GM08714 (cell line): ENCODE results near the gene GOLGA6L22.
"Not testable (repeated sequence)": the region's sequence is repeated elsewhere in the genome, so short reads cannot be mapped to it uniquely, and the experiment has no call there.

ENCODE experiments used
- H3K4me3 ChIP-seq: fragments of 200-500 bp; sonication (Bioruptor generic); 2 replicates; pipeline ENCODE4 v1.5.1; 2014; ENCODE audit warnings: mild to moderate bottlenecking, low read length, inconsistent platforms

The GOLGA6L22 gene

GRCh38 chr15:22458603-22459002 lies at the start of gene GOLGA6L22:
Gene GOLGA6L22, plus strand, starts transcription at chr15:22458903. Its CDS starts 91 bp downstream, at chr15:22458994.
- H3K4me3 ChIP-seq: not testable (repeated sequence)

GRCh38 chr15:22417288-22417687 lies 41.4 kb upstream of the GOLGA6L22 start:
- H3K4me3 ChIP-seq: not testable (repeated sequence)

- not testable (repeated sequence) for H3K4me3 ChIP-seq
These were observed 40.9 kb upstream of the GOLGA6L22 start for GRCh38 chr15:22417795-22418194.

- H3K4me3 ChIP-seq: not testable (repeated sequence)
These were observed 40.5 kb upstream of the GOLGA6L22 start for GRCh38 chr15:22418212-22418611.

GRCh38 chr15:22418666-22419065 lies 40.0 kb upstream of the GOLGA6L22 start:
- not testable (repeated sequence) for H3K4me3 ChIP-seq

GRCh38 chr15:22420340-22420739 lies 38.4 kb upstream of the GOLGA6L22 start:
- H3K4me3 ChIP-seq: not testable (repeated sequence)

- not testable (repeated sequence) for H3K4me3 ChIP-seq
These were observed 29.3 kb upstream of the GOLGA6L22 start for GRCh38 chr15:22429426-22429825.

GRCh38 chr15:22431687-22432086 lies 27.0 kb upstream of the GOLGA6L22 start:
- H3K4me3 ChIP-seq: not testable (repeated sequence)

GRCh38 chr15:22494490-22495113 lies 35.9 kb downstream of the GOLGA6L22 start:
- H3K4me3 ChIP-seq: peak overlapping the region; percentile 63; the same call in 1 of the 2 replicates

- H3K4me3 ChIP-seq: not testable (repeated sequence)
These were observed 38.5 kb downstream of the GOLGA6L22 start for GRCh38 chr15:22497200-22497599.

- not testable (repeated sequence) for H3K4me3 ChIP-seq
These were observed 39.7 kb downstream of the GOLGA6L22 start for GRCh38 chr15:22498220-22498925.

GRCh38 chr15:22502272-22502671 lies 43.6 kb downstream of the GOLGA6L22 start:
- not testable (repeated sequence) for H3K4me3 ChIP-seq

- H3K4me3 ChIP-seq: not testable (repeated sequence)
These were observed 48.3 kb downstream of the GOLGA6L22 start for GRCh38 chr15:22506959-22507358.

- H3K4me3 ChIP-seq: not testable (repeated sequence)
These were observed 57.4 kb downstream of the GOLGA6L22 start for GRCh38 chr15:22516140-22516539.
